Activated T-cell treated with anti-CD3 and anti-CD28 coated beads for 4 hours (primary cell): ENCODE measurements around the gene WNT7A.

ENCODE experiments used
- DNase-seq: peaks from one replicate; pipeline ENCODE4 v3.0.0-alpha.2; 2020

Gene WNT7A

DNA sequence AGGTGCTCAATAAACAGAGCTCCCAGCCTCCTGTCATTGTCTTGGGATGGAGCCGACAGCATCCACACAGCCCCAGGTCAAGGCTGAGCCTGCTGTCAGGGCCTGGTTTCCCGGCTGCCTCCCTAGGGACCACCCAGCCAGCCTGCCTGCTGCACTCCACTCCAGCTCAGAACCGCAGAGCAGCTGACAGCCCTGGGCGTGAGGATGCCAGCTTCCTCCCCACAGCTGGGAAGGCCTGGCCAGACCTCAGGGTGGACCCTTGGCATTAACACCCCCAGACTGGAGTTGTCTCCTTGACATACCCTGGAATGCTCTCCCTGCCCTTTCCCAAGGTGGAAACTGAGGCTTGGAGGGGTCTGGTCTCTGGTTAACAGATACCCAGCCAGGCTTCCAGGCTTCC is 112.0 kb downstream of the WNT7A start:
- DNase-seq, result no peak

DNA sequence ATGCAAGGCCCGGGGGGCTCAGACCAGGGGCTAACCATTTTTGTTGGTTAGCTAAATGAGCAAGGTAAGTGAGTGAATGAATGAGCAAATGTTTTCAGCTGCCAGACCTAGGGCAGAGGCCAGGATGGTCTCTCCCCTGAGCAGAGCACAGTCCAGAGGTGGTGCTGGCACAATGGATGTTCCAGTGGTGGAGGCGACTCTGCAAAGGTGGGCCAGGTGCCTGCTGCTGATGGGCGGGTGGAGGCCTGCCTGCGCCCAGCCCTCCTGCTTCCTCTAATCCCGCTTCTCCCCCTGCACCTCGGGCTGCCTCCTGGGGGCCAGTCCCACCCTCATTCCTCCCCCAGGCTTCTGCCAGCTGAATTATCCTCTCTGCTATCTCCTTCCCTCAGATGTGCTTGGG is 112.8 kb downstream of the WNT7A start:
- DNase-seq, result no peak
